Effector memory CD4-positive, alpha-beta T cell (primary cell): ENCODE measurements around the gene PRODH.
"Not testable (repeated sequence)": the region's sequence is repeated elsewhere in the genome, so short reads cannot be mapped to it uniquely, and the experiment has no call there.

ENCODE experiments used
- DNase-seq, 3 donors: peaks; one replicate each; pipeline ENCODE4 v3.0.0-alpha.2; 2020
- H3K27ac ChIP-seq: 2 replicates; pipeline ENCODE4 v1.7.0; 2013; ENCODE audit warnings: mild to moderate bottlenecking, low read length, moderate library complexity; ENCODE audit not compliant: insufficient read depth, poor library complexity, severe bottlenecking
- H3K27me3 ChIP-seq: replicated peaks from 2 replicates; pipeline ENCODE4 v1.7.0; 2013; ENCODE audit warnings: mild to moderate bottlenecking, low read length; ENCODE audit not compliant: insufficient read depth, control insufficient read depth, poor library complexity, severe bottlenecking
- H3K36me3 ChIP-seq: 2 replicates; pipeline ENCODE4 v1.7.0; 2013; ENCODE audit warnings: mild to moderate bottlenecking, low read length, moderate library complexity; ENCODE audit not compliant: control insufficient read depth, insufficient read depth
- H3K4me1 ChIP-seq: 2 replicates; pipeline ENCODE4 v1.7.0; 2013; ENCODE audit warnings: low read length, mild to moderate bottlenecking; ENCODE audit not compliant: control insufficient read depth, insufficient read depth, poor library complexity, severe bottlenecking
- H3K4me3 ChIP-seq: 2 replicates; pipeline ENCODE4 v1.7.0; 2013; ENCODE audit warnings: low read length, low read depth, mild to moderate bottlenecking; ENCODE audit not compliant: insufficient read depth, poor library complexity, severe bottlenecking
- H3K9me3 ChIP-seq: 2 replicates; pipeline ENCODE4 v1.7.0; 2013; ENCODE audit warnings: mild to moderate bottlenecking, low read length, moderate library complexity; ENCODE audit not compliant: control insufficient read depth

PRODH gene

GRCh38 chr22:18954303-18954989, 18.4 kb upstream of the PRODH start:
- H3K36me3 ChIP-seq, result not testable (repeated sequence)
- peak in 2 of 3 donors; percentile 6 to 28 for DNase-seq

GRCh38 chr22:18953128-18953527, 17.0 kb upstream of the PRODH start:
- not testable (repeated sequence) for H3K9me3 ChIP-seq, H3K4me1 ChIP-seq, H3K4me3 ChIP-seq, H3K27me3 ChIP-seq, H3K27ac ChIP-seq, H3K36me3 ChIP-seq, DNase-seq

More at GRCh38 chr22:18954303-18954989, 18.4 kb upstream of the PRODH start:
- not testable (repeated sequence) for H3K4me1 ChIP-seq, H3K9me3 ChIP-seq, H3K27me3 ChIP-seq, H3K4me3 ChIP-seq, H3K27ac ChIP-seq

GRCh38 chr22:18952022-18952421, 15.9 kb upstream of the PRODH start:
- Histone ChIP-seq H3K9me3 (no peaks in the 10 kb centered on the region), H3K36me3 (no peaks in the 10 kb centered on the region), H3K4me3 (no peak overlapping the region), H3K27ac (no peak overlapping the region), H3K27me3 (no peaks in the 10 kb centered on the region), H3K4me1 (no peaks in the 10 kb centered on the region)
- no peak for DNase-seq

GRCh38 chr22:18950141-18950540, 14.0 kb upstream of the PRODH start:
- Histone ChIP-seq H3K27me3 (no peaks in the 10 kb centered on the region), H3K4me1 (no peaks in the 10 kb centered on the region), H3K9me3 (no peaks in the 10 kb centered on the region), H3K4me3 (no peak overlapping the region), H3K36me3 (no peaks in the 10 kb centered on the region), H3K27ac (no peak overlapping the region)
- DNase-seq, result no peak

- Histone ChIP-seq H3K27ac (no peak overlapping the region), H3K4me1 (no peaks in the 10 kb centered on the region), H3K9me3 (no peaks in the 10 kb centered on the region), H3K4me3 (no peak overlapping the region), H3K36me3 (no peaks in the 10 kb centered on the region), H3K27me3 (no peaks in the 10 kb centered on the region)
- DNase-seq, result no peak
These were observed 11.8 kb upstream of the PRODH start for GRCh38 chr22:18947905-18948304.

- not testable (repeated sequence) for H3K36me3 ChIP-seq, H3K4me3 ChIP-seq, H3K27me3 ChIP-seq, H3K27ac ChIP-seq, H3K9me3 ChIP-seq, H3K4me1 ChIP-seq, DNase-seq
These were observed 11.0 kb upstream of the PRODH start for GRCh38 chr22:18947105-18947504.

- not testable (repeated sequence) for DNase-seq, H3K27ac ChIP-seq, H3K4me1 ChIP-seq, H3K9me3 ChIP-seq, H3K4me3 ChIP-seq, H3K27me3 ChIP-seq, H3K36me3 ChIP-seq
These were observed 2.6 kb upstream of the PRODH start for GRCh38 chr22:18938691-18939090.

- H3K27me3 ChIP-seq, H3K4me1 ChIP-seq, DNase-seq, H3K36me3 ChIP-seq, H3K4me3 ChIP-seq, H3K27ac ChIP-seq, H3K9me3 ChIP-seq: not testable (repeated sequence)
These were observed 1.4 kb downstream of the PRODH start for GRCh38 chr22:18934688-18935087.

GRCh38 chr22:18933914-18934313, 2.2 kb downstream of the PRODH start:
- Histone ChIP-seq H3K27me3 (no peaks in the 10 kb centered on the region), H3K27ac (no peak overlapping the region), H3K9me3 (no peaks in the 10 kb centered on the region), H3K4me1 (no peaks in the 10 kb centered on the region), H3K4me3 (no peak overlapping the region), H3K36me3 (no peaks in the 10 kb centered on the region)
- DNase-seq, result no peak

- Histone ChIP-seq H3K27ac (no peak overlapping the region), H3K4me3 (no peak overlapping the region), H3K4me1 (no peaks in the 10 kb centered on the region), H3K27me3 (no peaks in the 10 kb centered on the region), H3K9me3 (no peaks in the 10 kb centered on the region), H3K36me3 (no peaks in the 10 kb centered on the region)
- DNase-seq, result no peak
These were observed 4.0 kb downstream of the PRODH start for GRCh38 chr22:18931905-18932652.
